GM21390 (cell line): ENCODE results near the gene PREX1.

Experiments used
- ATAC-seq: cut with Tn5 transposase; IDR thresholded peaks from one replicate; pipeline ENCODE4 v1.9.1; 2021; ENCODE audit not compliant: unreplicated experiment

Gene PREX1

GRCh38 chr20:48597521-48598302 lies 230.1 kb downstream of the PREX1 start:
- no peak for ATAC-seq

- ATAC-seq = no peak
These were observed 231.4 kb downstream of the PREX1 start for GRCh38 chr20:48596334-48596898.

- ATAC-seq = no peak
These were observed 232.1 kb downstream of the PREX1 start for GRCh38 chr20:48595495-48596333.

GRCh38 chr20:48594533-48594932 lies 233.3 kb downstream of the PREX1 start:
- ATAC-seq = no peak

- ATAC-seq = no peak
These were observed 235.5 kb downstream of the PREX1 start for GRCh38 chr20:48592107-48592940.

GRCh38 chr20:48586730-48587129 lies 241.1 kb downstream of the PREX1 start:
- ATAC-seq = no peak

GRCh38 chr20:48585061-48585870 lies 242.5 kb downstream of the PREX1 start:
- no peak for ATAC-seq

- ATAC-seq = no peak
These were observed 243.3 kb downstream of the PREX1 start for GRCh38 chr20:48584391-48585060.

- no peak for ATAC-seq
These were observed 244.0 kb downstream of the PREX1 start for GRCh38 chr20:48583801-48584200.

- ATAC-seq = no peak
These were observed 244.6 kb downstream of the PREX1 start for GRCh38 chr20:48583171-48583570.

GRCh38 chr20:48582673-48582985 lies 245.2 kb downstream of the PREX1 start:
- no peak for ATAC-seq

- ATAC-seq = no peak
These were observed 246.6 kb downstream of the PREX1 start for GRCh38 chr20:48581167-48581566.

GRCh38 chr20:48578397-48579098 lies 249.3 kb downstream of the PREX1 start:
- no peak for ATAC-seq

- no peak for ATAC-seq
These were observed 250.2 kb downstream of the PREX1 start for GRCh38 chr20:48577557-48577956.

- no peak for ATAC-seq
These were observed 253.4 kb downstream of the PREX1 start for GRCh38 chr20:48574383-48574782.
